HCT116 (cell line): Measurements from ENCODE around the gene NEK11. TPM values are rescaled to one million over a fixed set of nuclear protein-coding genes. Genes with fewer than 3 reads are reported as not detected.
"Not testable (repeated sequence)": the region's sequence is repeated elsewhere in the genome, so short reads cannot be mapped to it uniquely, and the experiment has no call there.

Source experiments
- ATAC-seq: fragments of 200-7000 bp; cut with Tn5 transposase; 2 replicates; pipeline ENCODE4 v1.9.1; 2020; ENCODE audit warnings: mild to moderate bottlenecking, moderate library complexity
- BruUV-seq: library from RNA; stranded (reverse); fragments of 400-500 nt; replicated peaks from 2 replicates; lab custom pipeline; 2021; lab: Mats Ljungman, UMichigan
- CTCF ChIA-PET: fragments of 300-600 bp; sonication (Branson Sonifier 250); formaldehyde crosslinking; loops from one replicate; lab custom pipeline; 2021; ENCODE audit warnings: antibody characterized with exemption; lab: Charles Lee
- POLR2A ChIA-PET: fragments of 300-600, 350-600 bp; sonication (Branson Sonifier 250); formaldehyde crosslinking; loops from one replicate; lab custom pipeline; 2021; ENCODE audit warnings: antibody characterized with exemption; lab: Charles Lee
- RAD21 ChIA-PET, 2 experiments: fragments of 300-600 bp; sonication (Branson Sonifier 250); formaldehyde crosslinking; loops; one replicate each; lab custom pipeline; 2023; ENCODE audit warnings: low total read pairs in 2 of 2; ENCODE audit not compliant: uncharacterized antibody in 2 of 2, unreplicated experiment in 2 of 2, low non-redundant PET in 1 of 2; lab: Charles Lee
- DNase-seq: peaks from one replicate; pipeline ENCODE4 v3.0.0-alpha.2; 2010; ENCODE audit warnings: low read depth, low spot score
- H2AFZ ChIP-seq: fragments of 200-600 bp; shearing (Covaris generic), sonication (generic); 2 replicates; pipeline ENCODE4 v1.6.1; 2017; ENCODE audit warnings: low read depth, mixed run types, mixed read lengths, antibody characterized with exemption, low read length; ENCODE audit not compliant: poor library complexity, severe bottlenecking
- H3K27ac ChIP-seq: 2 replicates; pipeline ENCODE4 v1.5.1; 2012; ENCODE audit warnings: low read depth, low read length
- H3K27me3 ChIP-seq: fragments of 200-600 bp; sonication (generic); 2 replicates; pipeline ENCODE4 v1.6.1; 2016; ENCODE audit warnings: mixed run types, low read length, mixed read lengths; ENCODE audit not compliant: insufficient read depth
- H3K36me3 ChIP-seq, 2 experiments: fragments of 200-500 bp in 1 of 2; fragments of 200-600 bp in 1 of 2; sonication (Bioruptor generic) in 1 of 2; sonication (generic) in 1 of 2; 2 replicates each; pipeline versions ENCODE4 v1.5.1 to v1.6.1; 2014 to 2016; ENCODE audit warnings: low read length in 2 of 2, inconsistent platforms in 1 of 2, mixed read lengths in 1 of 2, mixed run types in 1 of 2; ENCODE audit not compliant: insufficient read depth in 2 of 2, control insufficient read depth in 1 of 2
- H3K4me1 ChIP-seq, 2 experiments: fragments of 200-600 bp in 1 of 2; sonication (generic) in 1 of 2; 2 replicates each; pipeline versions ENCODE4 v1.5.1 to v1.6.1; 2012 to 2017; ENCODE audit warnings: low read length in 2 of 2, inconsistent platforms in 1 of 2, mild to moderate bottlenecking in 1 of 2, mixed read lengths in 1 of 2, mixed run types in 1 of 2, moderate library complexity in 1 of 2; ENCODE audit not compliant: insufficient read depth in 2 of 2, control insufficient read depth in 1 of 2
- H3K4me2 ChIP-seq: fragments of 200-600 bp; sonication (generic); 2 replicates; pipeline ENCODE4 v1.6.1; 2017; ENCODE audit warnings: mixed run types, low read length, mixed read lengths
- H3K4me3 ChIP-seq, 2 experiments: fragments of 200-600 bp in 1 of 2; sonication (generic) in 1 of 2; replicated peaks in 1 of 2; 2 replicates each; pipeline ENCODE4 v1.5.1; 2011 to 2016; ENCODE audit warnings: low read length in 2 of 2, control low read depth in 1 of 2, low read depth in 1 of 2, mild to moderate bottlenecking in 1 of 2, mixed read lengths in 1 of 2, mixed run types in 1 of 2
- H3K79me2 ChIP-seq: fragments of 200-600 bp; sonication (generic); 2 replicates; pipeline ENCODE4 v1.6.1; 2017; ENCODE audit warnings: mild to moderate bottlenecking, mixed run types, low read length, moderate library complexity, mixed read lengths; ENCODE audit not compliant: insufficient read depth
- H3K9ac ChIP-seq: fragments of 200-600 bp; sonication (generic); 2 replicates; pipeline ENCODE4 v1.6.1; 2016; ENCODE audit warnings: low read length, mixed read lengths
- H3K9me2 ChIP-seq: fragments of 200-600 bp; sonication (generic), shearing (Covaris generic); 2 replicates; pipeline ENCODE4 v1.6.1; 2017; ENCODE audit warnings: mixed run types, mild to moderate bottlenecking, moderate library complexity; ENCODE audit not compliant: insufficient read depth
- H3K9me3 ChIP-seq, 2 experiments: fragments of 200-500 bp in 1 of 2; fragments of 200-600 bp in 1 of 2; sonication (Bioruptor generic) in 1 of 2; sonication (generic) in 1 of 2; 2 replicates each; pipeline ENCODE4 v1.6.1; 2014 to 2017; ENCODE audit warnings: low read length in 2 of 2, mixed read lengths in 2 of 2, inconsistent platforms in 1 of 2, low read depth in 1 of 2, mild to moderate bottlenecking in 1 of 2, mixed run types in 1 of 2, moderate library complexity in 1 of 2; ENCODE audit not compliant: control insufficient read depth in 1 of 2, insufficient read depth in 1 of 2
- H4K20me1 ChIP-seq: fragments of 200-600 bp; sonication (generic), shearing (Covaris generic); 2 replicates; pipeline ENCODE4 v1.6.1; 2017; ENCODE audit warnings: mixed run types, mild to moderate bottlenecking, moderate library complexity; ENCODE audit not compliant: insufficient read depth
- CBX3 ChIP-seq: IDR thresholded peaks from 2 replicates; pipeline ENCODE4 v1.6.1; 2012; ENCODE audit warnings: low read depth
- EZH2 ChIP-seq: fragments of 200-600 bp; sonication (generic); IDR thresholded peaks from 2 replicates; pipeline ENCODE4 v1.6.1; 2017; ENCODE audit warnings: antibody characterized with exemption, mixed run types
- intact Hi-C: fragments of 100-400 bp; cut with micrococcal nuclease; formaldehyde crosslinking; loops from 2 replicates; pipeline ENCODE4 v1.10.0; 2022
- total RNA-seq: library from RNA; stranded (reverse); gene quantifications from one replicate; pipeline ENCODE4 v1.2.1, GENCODE V29; 2021; ENCODE audit not compliant: unreplicated experiment
- TF ChIP-seq, protein P1 (sequence below): IDR thresholded peaks from 2 replicates; pipeline ENCODE4 v1.6.1; 2012
- TF ChIP-seq, protein P2 (sequence below), 3 experiments: fragments of 200-600 bp in 1 of 3; sonication (generic) in 1 of 3; IDR thresholded peaks in 2 of 3; conservative IDR thresholded peaks in 1 of 3; 2 replicates each; pipeline ENCODE4 v1.5.1; 2012 to 2017; ENCODE audit warnings: low read depth in 2 of 3, low read length in 2 of 3, antibody characterized with exemption in 1 of 3, borderline replicate concordance in 1 of 3, control low read depth in 1 of 3, mild to moderate bottlenecking in 1 of 3, mixed read lengths in 1 of 3, mixed run types in 1 of 3, moderate library complexity in 1 of 3; ENCODE audit not compliant: insufficient read depth in 1 of 3

Gene NEK11
- total RNA-seq, 1 experiment from 2014 or later = 3.1 TPM

DNA sequence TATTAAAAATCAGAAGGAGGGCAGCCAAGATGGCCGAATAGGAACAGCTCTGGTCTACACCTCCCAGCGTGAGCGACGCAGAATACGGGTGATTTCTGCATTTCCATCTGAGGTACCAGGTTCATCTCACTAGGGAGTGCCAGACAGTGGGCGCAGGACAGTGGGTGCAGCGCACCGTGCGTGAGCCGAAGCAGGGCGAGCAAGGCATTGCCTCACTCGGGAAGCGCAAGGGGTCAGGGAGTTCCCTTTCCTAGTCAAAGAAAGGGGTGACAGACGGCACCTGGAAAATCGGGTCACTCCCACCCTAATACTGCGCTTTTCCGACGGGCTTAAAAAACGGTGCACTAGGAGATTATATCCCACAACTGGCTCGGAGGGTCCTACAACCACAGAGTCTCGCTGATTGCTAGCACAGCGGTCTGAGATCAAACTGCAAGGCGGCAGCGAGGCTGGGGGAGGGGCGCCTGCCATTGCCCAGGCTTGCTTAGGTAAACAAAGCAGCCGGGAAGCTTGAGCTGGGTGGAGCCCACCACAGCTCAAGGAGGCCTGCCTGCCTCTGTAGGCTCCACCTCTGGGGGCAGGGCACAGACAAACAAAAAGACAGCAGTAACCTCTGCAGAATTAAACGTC lies 304.9 kb downstream of the NEK11 start:
- H3K9ac ChIP-seq, intact Hi-C loops, DNase-seq, POLR2A ChIA-PET, H3K4me1 ChIP-seq, H3K79me2 ChIP-seq, H2AFZ ChIP-seq, H3K27me3 ChIP-seq, BruUV-seq, H3K9me3 ChIP-seq, H3K4me2 ChIP-seq, RAD21 ChIA-PET, H3K9me2 ChIP-seq, CTCF ChIA-PET, H3K27ac ChIP-seq, H3K36me3 ChIP-seq, ATAC-seq, H4K20me1 ChIP-seq, H3K4me3 ChIP-seq: not testable (repeated sequence)

DNA sequence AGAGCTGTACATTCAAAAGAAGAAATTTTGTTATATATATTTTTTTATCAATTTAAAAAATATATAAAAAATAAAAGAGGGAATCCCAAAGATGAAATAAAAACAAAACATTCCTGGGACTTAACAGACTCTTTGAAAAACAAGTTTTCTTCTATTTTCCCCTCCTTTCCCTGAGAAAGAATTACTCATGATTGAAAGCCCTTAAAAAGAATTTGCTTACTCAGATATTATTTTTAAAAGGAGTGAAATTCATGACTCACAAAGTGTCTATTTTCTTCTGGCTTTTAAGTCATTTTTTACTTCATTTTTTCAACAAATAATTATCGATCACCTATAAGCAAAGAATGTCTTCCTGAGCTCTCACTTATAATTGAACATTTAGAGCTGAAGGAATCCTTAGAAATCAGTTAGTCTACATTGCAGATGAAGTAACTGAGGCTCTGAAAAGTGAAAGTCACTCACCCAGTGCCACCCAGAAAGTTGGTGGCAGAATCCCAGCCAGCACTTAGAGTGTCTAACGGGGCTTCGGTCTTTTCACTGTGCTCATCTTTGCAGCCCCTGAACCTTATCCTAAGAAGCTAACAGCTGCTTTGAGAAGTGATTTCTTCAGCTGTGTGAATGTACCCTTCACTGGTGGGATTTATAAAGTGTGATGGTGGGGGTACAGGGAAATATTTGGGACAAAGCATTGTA lies 312.4 kb downstream of the NEK11 start:
- intact Hi-C loops = no loop called here

More for the DNA sequence above, 312.4 kb downstream of the NEK11 start:
- no peak overlapping the region for H2AFZ ChIP-seq
- CTCF ChIA-PET = no interaction called here
- no peaks in the 10 kb centered on the region for H3K9me3 ChIP-seq
- H3K79me2 ChIP-seq = no peaks in the 10 kb centered on the region
- no TSS peak for BruUV-seq
- H3K27me3 ChIP-seq = no peaks in the 10 kb centered on the region
- no peaks in the 10 kb centered on the region for H3K9me2 ChIP-seq
- POLR2A ChIA-PET = interaction anchor here (0.8 kb wide), 1 partner anchor 15 kb away, joined by 3 read pairs; no protein-coding TSS in a partner anchor
- no peak overlapping the region for H3K9ac ChIP-seq
- no peak overlapping the region for H3K4me3 ChIP-seq
- no peak for TF ChIP-seq CBX3
- TF ChIP-seq, protein P1, sequence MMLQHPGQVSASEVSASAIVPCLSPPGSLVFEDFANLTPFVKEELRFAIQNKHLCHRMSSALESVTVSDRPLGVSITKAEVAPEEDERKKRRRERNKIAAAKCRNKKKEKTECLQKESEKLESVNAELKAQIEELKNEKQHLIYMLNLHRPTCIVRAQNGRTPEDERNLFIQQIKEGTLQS = no peak
- no peak for TF ChIP-seq EZH2
- TF ChIP-seq, protein P2, sequence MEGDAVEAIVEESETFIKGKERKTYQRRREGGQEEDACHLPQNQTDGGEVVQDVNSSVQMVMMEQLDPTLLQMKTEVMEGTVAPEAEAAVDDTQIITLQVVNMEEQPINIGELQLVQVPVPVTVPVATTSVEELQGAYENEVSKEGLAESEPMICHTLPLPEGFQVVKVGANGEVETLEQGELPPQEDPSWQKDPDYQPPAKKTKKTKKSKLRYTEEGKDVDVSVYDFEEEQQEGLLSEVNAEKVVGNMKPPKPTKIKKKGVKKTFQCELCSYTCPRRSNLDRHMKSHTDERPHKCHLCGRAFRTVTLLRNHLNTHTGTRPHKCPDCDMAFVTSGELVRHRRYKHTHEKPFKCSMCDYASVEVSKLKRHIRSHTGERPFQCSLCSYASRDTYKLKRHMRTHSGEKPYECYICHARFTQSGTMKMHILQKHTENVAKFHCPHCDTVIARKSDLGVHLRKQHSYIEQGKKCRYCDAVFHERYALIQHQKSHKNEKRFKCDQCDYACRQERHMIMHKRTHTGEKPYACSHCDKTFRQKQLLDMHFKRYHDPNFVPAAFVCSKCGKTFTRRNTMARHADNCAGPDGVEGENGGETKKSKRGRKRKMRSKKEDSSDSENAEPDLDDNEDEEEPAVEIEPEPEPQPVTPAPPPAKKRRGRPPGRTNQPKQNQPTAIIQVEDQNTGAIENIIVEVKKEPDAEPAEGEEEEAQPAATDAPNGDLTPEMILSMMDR (IDR thresholded peaks at IDR 0.05 in 2 of 3, conservative IDR thresholded peaks at IDR 0.05 in 1 of 3; ENCODE audit: borderline replicate concordance in 1 of 3, insufficient read depth in 1 of 3, low read depth in 2 of 3, low read length in 2 of 3) = no peak
- H3K4me1 ChIP-seq = no peaks in the 10 kb centered on the region
- no peak overlapping the region for H3K27ac ChIP-seq
- no peaks in the 10 kb centered on the region for H3K36me3 ChIP-seq
- ATAC-seq (no peak), DNase-seq (no peak)
- RAD21 ChIA-PET = no interaction called here
- no peak overlapping the region for H3K4me2 ChIP-seq
- H4K20me1 ChIP-seq = no peaks in the 10 kb centered on the region
